ENCODE measurements around the gene PTRH1.
"Not testable (repeated sequence)": the region's sequence is repeated elsewhere in the genome, so short reads cannot be mapped to it uniquely, and the experiment has no call there.

The PTRH1 gene

DNA sequence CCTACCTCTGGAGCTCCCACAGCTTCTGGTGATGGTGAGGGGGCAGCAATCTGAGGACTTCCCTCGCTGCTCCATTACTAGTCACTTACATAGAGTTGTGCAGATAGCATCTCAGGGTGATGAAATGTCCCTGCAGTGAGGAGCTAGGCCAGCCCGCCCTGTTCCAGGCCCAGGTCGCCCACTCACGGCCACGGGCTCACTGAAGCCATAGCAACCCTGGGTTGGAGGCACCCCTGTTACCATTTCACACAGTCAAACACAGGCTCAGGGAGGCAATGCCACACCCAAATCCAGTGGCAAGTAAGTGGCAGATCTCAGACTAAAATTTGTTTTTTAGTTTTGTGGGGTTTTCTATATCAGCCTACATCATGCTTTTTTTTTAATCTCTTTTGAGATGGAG is 43.4 kb upstream of the PTRH1 start:
- peaks cover 0 to 15% (median 9%) of the 10 kb centered on the region in 4 donors for H3K4me1 ChIP-seq
- no peaks in the 10 kb centered on the region for H3K9me3 ChIP-seq
- H3K27me3 ChIP-seq = peaks cover 0 to 49% of the 10 kb centered on the region in 2 donors
- no peaks in the 10 kb centered on the region for H3K36me3 ChIP-seq
- intact Hi-C loops (cut with DNase I; ENCODE audit: low total_unique reads) = no loop called here
- DNase-seq = no peak
- H3K4me3 ChIP-seq = no peak overlapping the region
- no peak for TF ChIP-seq CTCF (IDR thresholded peaks at IDR 0.05)
- no peak overlapping the region for H3K27ac ChIP-seq

- peaks cover 0 to 65% of the 10 kb centered on the region in 2 donors for H3K27me3 ChIP-seq
- intact Hi-C loops (cut with DNase I; ENCODE audit: low total_unique reads); H3K36me3 ChIP-seq: not testable (repeated sequence)
Measured at GRCh38 chr9:127756776-127757175, 41.3 kb upstream of the PTRH1 start.

GRCh38 chr9:127756233-127756632 is 40.8 kb upstream of the PTRH1 start:
- intact Hi-C loops (cut with DNase I; ENCODE audit: low total_unique reads) = no loop called here
- TF ChIP-seq CTCF (IDR thresholded peaks at IDR 0.05) = no peak
- no peak for DNase-seq
- peaks cover 0 to 15% (median 9%) of the 10 kb centered on the region in 4 donors for H3K4me1 ChIP-seq
- no peak overlapping the region for H3K4me3 ChIP-seq
- H3K27me3 ChIP-seq = peaks cover 0 to 66% of the 10 kb centered on the region in 2 donors
- H3K36me3 ChIP-seq = no peaks in the 10 kb centered on the region
- no peak overlapping the region for H3K27ac ChIP-seq
- no peaks in the 10 kb centered on the region for H3K9me3 ChIP-seq

More at GRCh38 chr9:127756776-127757175, 41.3 kb upstream of the PTRH1 start:
- not testable (repeated sequence) for H3K27ac ChIP-seq, DNase-seq, H3K4me3 ChIP-seq, H3K9me3 ChIP-seq
- peaks cover 0 to 15% (median 9%) of the 10 kb centered on the region in 4 donors for H3K4me1 ChIP-seq

DNA sequence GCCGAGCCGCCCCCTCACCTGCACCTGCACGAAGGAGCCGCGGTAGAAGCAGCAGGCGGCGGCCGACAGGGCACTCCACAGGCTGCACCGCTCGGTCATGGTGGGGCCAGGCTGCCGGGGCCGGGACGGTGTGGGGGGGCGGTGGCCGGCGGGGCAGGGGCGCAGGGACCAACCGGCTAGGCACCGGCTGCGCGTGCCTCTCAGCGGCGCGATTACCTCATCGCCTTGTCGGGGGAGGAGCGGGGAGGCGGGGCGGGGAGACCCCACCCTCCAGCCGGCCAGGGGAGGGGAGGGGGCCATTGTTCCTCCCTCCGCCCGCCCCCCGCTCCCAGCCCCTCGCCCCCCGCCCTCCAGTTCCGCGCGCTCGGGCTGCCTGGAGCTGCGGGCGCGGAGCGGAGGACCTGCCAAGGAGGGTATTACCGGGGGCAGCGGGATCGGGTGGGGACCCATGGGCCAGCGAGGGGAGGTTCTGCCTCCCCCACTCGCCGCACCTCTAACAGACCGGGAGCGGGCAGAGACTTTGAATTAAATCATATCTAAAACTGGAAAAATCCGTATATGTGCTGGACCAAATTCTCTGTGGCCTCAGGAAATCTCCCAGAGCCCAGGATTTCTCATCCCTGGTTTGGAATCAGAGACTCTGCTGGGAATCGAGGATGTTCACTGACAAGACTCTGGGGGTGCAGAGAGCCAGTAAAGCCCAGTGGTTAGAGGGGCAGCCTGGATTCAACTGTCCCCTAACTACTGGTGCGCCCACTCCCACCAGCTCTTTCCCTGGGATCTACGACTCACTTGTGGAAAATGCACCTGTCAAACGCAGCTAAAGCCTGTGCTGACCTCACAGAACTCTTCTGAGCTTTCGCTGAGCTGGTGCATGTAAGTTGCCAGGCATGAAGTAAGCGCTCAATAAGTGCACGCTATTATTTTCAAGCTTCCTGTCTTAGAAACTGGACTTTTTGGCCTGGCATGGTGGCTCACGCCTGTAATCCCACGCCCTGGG is 39.9 kb upstream of the PTRH1 start:
- H3K9me3 ChIP-seq = no peaks in the 10 kb centered on the region
- no peak overlapping the region for H3K4me3 ChIP-seq
- peaks cover 0 to 15% (median 9%) of the 10 kb centered on the region in 4 donors for H3K4me1 ChIP-seq
- intact Hi-C loops (cut with DNase I; ENCODE audit: low total_unique reads) = no loop called here
- TF ChIP-seq CTCF (IDR thresholded peaks at IDR 0.05) = no peak
- peaks cover 0 to 63% of the 10 kb centered on the region in 2 donors for H3K27me3 ChIP-seq
- no peaks in the 10 kb centered on the region for H3K36me3 ChIP-seq
- H3K27ac ChIP-seq = no peak overlapping the region
- no peak for DNase-seq

- intact Hi-C loops (cut with DNase I; ENCODE audit: low total_unique reads) = no loop called here
- Histone ChIP-seq H3K4me1 (peaks cover 0 to 15% (median 9%) of the 10 kb centered on the region in 4 donors), H3K9me3 (no peaks in the 10 kb centered on the region), H3K27ac (no peak overlapping the region), H3K27me3 (peaks cover 0 to 55% of the 10 kb centered on the region in 2 donors), H3K4me3 (no peak overlapping the region), H3K36me3 (peaks cover 0 to 3% (median 0%) of the 10 kb centered on the region in 3 donors)
- TF ChIP-seq CTCF (IDR thresholded peaks at IDR 0.05) = no peak
- no peak for DNase-seq
Measured at GRCh38 chr9:127754099-127755060, 38.9 kb upstream of the PTRH1 start.
